Skin of body (tissue), 2 donors: Measurements from ENCODE around the gene JMY. TPM values are rescaled to one million over a fixed set of nuclear protein-coding genes. Genes with fewer than 3 reads are reported as not detected.
A peak's percentile ranks its signal among the peaks of the same experiment; 100 is the strongest.

ENCODE experiments used
- DNase-seq: peaks from one replicate; lab custom pipeline; 2025; lab: John Stamatoyannopoulos, UW
- total RNA-seq: library from RNA; depleted of rRNA; stranded (reverse); fragments of >200 nt; gene quantifications from one replicate; pipeline ENCODE4 v1.2.3, GENCODE V29; 2014

Gene JMY
- total RNA-seq: 25.7 TPM

GRCh38 chr5:79235634-79236361 lies at the start of gene JMY:
Gene JMY, plus strand, starts transcription at chr5:79236131. Its CDS starts 520 bp downstream, at chr5:79236651.
- DNase-seq: peak; percentile 62

- no peak for DNase-seq
These were observed 49.5 kb upstream of the JMY start for GRCh38 chr5:79186455-79186854.

GRCh38 chr5:79189439-79190234 lies 46.3 kb upstream of the JMY start:
- DNase-seq: no peak

- DNase-seq: no peak
These were observed 45.7 kb upstream of the JMY start for GRCh38 chr5:79190235-79190529.

- no peak for DNase-seq
These were observed 44.5 kb upstream of the JMY start for GRCh38 chr5:79191457-79191856.

- no peak for DNase-seq
These were observed 42.3 kb upstream of the JMY start for GRCh38 chr5:79193643-79194042.

GRCh38 chr5:79200573-79201183 lies 35.3 kb upstream of the JMY start:
- no peak for DNase-seq

GRCh38 chr5:79201206-79201605 lies 34.7 kb upstream of the JMY start:
- no peak for DNase-seq

- DNase-seq: no peak
These were observed 33.9 kb upstream of the JMY start for GRCh38 chr5:79202076-79202475.

GRCh38 chr5:79205965-79206364 lies 30.0 kb upstream of the JMY start:
- DNase-seq: no peak

- DNase-seq: no peak
These were observed 29.4 kb upstream of the JMY start for GRCh38 chr5:79206541-79206940.

- DNase-seq: no peak
These were observed 26.4 kb upstream of the JMY start for GRCh38 chr5:79209505-79209904.

GRCh38 chr5:79224286-79224984 lies 11.5 kb upstream of the JMY start:
- DNase-seq: no peak

GRCh38 chr5:79225026-79225425 lies 10.9 kb upstream of the JMY start:
- DNase-seq: no peak

- no peak for DNase-seq
These were observed 10.5 kb upstream of the JMY start for GRCh38 chr5:79225441-79225840.

- no peak for DNase-seq
These were observed 8.4 kb upstream of the JMY start for GRCh38 chr5:79227484-79228025.

- DNase-seq: no peak
These were observed 6.4 kb upstream of the JMY start for GRCh38 chr5:79229357-79230174.

GRCh38 chr5:79235261-79235633 lies 684 bp upstream of the JMY start:
- no peak for DNase-seq

- DNase-seq: no peak
These were observed 535 bp downstream of the JMY start for GRCh38 chr5:79236362-79236969.

GRCh38 chr5:79236970-79237739 lies 1.2 kb downstream of the JMY start:
- no peak for DNase-seq
